HL-60 (cell line): Measurements from ENCODE around the gene ERBB4.

Experiments
- DNase-seq, 2 experiments: peaks; one replicate each; pipeline ENCODE4 v3.0.0-alpha.2; 2010 to 2020; ENCODE audit warnings: low read depth in 1 of 2, low spot score in 1 of 2
- H3K27ac ChIP-seq: fragments of 250-450 bp; sonication (Bioruptor Pico); replicated peaks from 2 replicates; pipeline ENCODE4 v1.5.1; 2020; ENCODE audit warnings: mild to moderate bottlenecking, moderate library complexity
- H3K27me3 ChIP-seq: fragments of 250-450 bp; sonication (Bioruptor Pico); 2 replicates; pipeline ENCODE4 v1.5.1; 2021; ENCODE audit warnings: mild to moderate bottlenecking, moderate library complexity; ENCODE audit not compliant: insufficient read depth, poor library complexity, severe bottlenecking
- H3K4me3 ChIP-seq: replicated peaks from 2 replicates; pipeline ENCODE4 v1.5.1; 2011; ENCODE audit warnings: mild to moderate bottlenecking, control low read depth, low read length; ENCODE audit not compliant: insufficient read depth
- CTCF ChIP-seq: IDR thresholded peaks from one replicate; pipeline ENCODE4 v1.5.1; 2011; ENCODE audit warnings: low read length, control low read depth, inconsistent platforms; ENCODE audit not compliant: insufficient read depth
- GABPA ChIP-seq: IDR thresholded peaks from 2 replicates; pipeline ENCODE4 v1.6.1; 2012; ENCODE audit warnings: low read depth
- POLR2AphosphoS5 ChIP-seq: IDR thresholded peaks from 2 replicates; pipeline ENCODE4 v1.6.1; 2012; ENCODE audit warnings: low read depth
- SPI1 ChIP-seq: IDR thresholded peaks from 2 replicates; pipeline ENCODE4 v1.6.1; 2012; ENCODE audit warnings: low read depth, mild to moderate bottlenecking, borderline replicate concordance
- TF ChIP-seq, protein P1 (sequence below): IDR thresholded peaks from 2 replicates; pipeline ENCODE4 v1.6.1; 2012; ENCODE audit warnings: low read depth; ENCODE audit not compliant: insufficient replicate concordance

ERBB4 gene

GRCh38 chr2:212535996-212536816 is 2.4 kb downstream of the ERBB4 start:
- TF ChIP-seq SPI1, result no peak
- TF ChIP-seq, protein P1, sequence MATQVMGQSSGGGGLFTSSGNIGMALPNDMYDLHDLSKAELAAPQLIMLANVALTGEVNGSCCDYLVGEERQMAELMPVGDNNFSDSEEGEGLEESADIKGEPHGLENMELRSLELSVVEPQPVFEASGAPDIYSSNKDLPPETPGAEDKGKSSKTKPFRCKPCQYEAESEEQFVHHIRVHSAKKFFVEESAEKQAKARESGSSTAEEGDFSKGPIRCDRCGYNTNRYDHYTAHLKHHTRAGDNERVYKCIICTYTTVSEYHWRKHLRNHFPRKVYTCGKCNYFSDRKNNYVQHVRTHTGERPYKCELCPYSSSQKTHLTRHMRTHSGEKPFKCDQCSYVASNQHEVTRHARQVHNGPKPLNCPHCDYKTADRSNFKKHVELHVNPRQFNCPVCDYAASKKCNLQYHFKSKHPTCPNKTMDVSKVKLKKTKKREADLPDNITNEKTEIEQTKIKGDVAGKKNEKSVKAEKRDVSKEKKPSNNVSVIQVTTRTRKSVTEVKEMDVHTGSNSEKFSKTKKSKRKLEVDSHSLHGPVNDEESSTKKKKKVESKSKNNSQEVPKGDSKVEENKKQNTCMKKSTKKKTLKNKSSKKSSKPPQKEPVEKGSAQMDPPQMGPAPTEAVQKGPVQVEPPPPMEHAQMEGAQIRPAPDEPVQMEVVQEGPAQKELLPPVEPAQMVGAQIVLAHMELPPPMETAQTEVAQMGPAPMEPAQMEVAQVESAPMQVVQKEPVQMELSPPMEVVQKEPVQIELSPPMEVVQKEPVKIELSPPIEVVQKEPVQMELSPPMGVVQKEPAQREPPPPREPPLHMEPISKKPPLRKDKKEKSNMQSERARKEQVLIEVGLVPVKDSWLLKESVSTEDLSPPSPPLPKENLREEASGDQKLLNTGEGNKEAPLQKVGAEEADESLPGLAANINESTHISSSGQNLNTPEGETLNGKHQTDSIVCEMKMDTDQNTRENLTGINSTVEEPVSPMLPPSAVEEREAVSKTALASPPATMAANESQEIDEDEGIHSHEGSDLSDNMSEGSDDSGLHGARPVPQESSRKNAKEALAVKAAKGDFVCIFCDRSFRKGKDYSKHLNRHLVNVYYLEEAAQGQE, result no peak
- TF ChIP-seq CTCF, result no peak
- TF ChIP-seq GABPA, result no peak
- TF ChIP-seq POLR2AphosphoS5, result no peak
- no peak for DNase-seq
- Histone ChIP-seq H3K27ac (no peak overlapping the region), H3K4me3 (no peak overlapping the region), H3K27me3 (peaks cover 42% of the 10 kb centered on the region)

- no peak for TF ChIP-seq CTCF
- no peak for TF ChIP-seq GABPA
- no peak for TF ChIP-seq POLR2AphosphoS5
- Histone ChIP-seq H3K4me3 (no peak overlapping the region), H3K27ac (no peak overlapping the region), H3K27me3 (peaks cover 39% of the 10 kb centered on the region)
- DNase-seq, result no peak
Measured at GRCh38 chr2:212534336-212534735, 4.3 kb downstream of the ERBB4 start.

DNA sequence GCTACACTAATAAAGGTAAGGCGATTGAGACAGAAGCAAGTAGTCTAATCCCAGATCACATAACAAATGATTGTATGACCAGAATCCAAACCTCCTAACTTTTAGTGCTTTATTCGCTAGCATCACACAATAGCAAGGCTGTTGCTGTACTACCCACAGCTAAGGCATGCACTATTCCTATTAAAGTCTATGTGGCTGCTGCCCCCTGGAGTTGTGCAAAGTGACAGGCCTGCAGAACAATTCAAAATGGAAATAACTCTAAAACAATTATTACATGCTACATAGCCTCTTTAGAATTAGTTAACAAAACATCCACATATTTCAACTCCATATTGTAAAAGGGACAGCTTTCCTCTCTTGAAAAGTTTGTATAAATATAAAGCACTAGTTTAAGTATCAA is 6.0 kb downstream of the ERBB4 start:
- no peak overlapping the region for H3K27ac ChIP-seq
- H3K27me3 ChIP-seq, result peaks cover 23% of the 10 kb centered on the region
- TF ChIP-seq CTCF, result no peak
- no peak for TF ChIP-seq POLR2AphosphoS5
- no peak for TF ChIP-seq GABPA
- no peak overlapping the region for H3K4me3 ChIP-seq
- DNase-seq, result no peak

- Histone ChIP-seq H3K27me3 (peaks cover 18% of the 10 kb centered on the region), H3K27ac (no peak overlapping the region), H3K4me3 (no peak overlapping the region)
- TF ChIP-seq CTCF (no peak), SPI1 (no peak), GABPA (no peak), POLR2AphosphoS5 (no peak)
- TF ChIP-seq, protein P1, result no peak
- no peak for DNase-seq
Measured at GRCh38 chr2:212532087-212532486, 6.5 kb downstream of the ERBB4 start.
